ENCODE data around the gene GPAM. TPM values are rescaled to one million over a fixed set of nuclear protein-coding genes. Genes with fewer than 3 reads are reported as not detected.

GPAM gene
- total and polyA plus RNA-seq, 4 donors, result 35.5 to 214 (median 147) TPM

DNA sequence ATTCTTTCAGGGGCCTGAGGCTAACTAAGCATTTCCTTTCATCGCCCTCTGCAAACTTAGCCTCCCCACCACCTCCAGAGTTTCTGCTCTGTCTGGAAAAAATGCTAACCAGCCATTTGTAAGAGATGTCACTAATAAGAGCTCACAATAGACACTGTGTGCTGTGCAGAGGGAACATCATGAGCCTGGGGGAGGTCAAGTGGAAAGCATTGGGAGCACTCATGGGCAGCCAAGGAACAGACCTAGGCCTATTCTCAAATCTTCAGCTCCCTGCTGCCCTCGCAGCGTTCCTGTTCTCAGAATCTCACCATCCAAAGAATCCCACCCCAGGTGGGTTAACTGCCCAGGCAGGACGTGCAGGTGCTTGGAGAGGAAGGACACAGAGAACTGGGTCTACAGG is 27.1 kb upstream of the GPAM start:
- 88% methylated on average over 4 of the region's 4 CpGs for WGBS

DNA sequence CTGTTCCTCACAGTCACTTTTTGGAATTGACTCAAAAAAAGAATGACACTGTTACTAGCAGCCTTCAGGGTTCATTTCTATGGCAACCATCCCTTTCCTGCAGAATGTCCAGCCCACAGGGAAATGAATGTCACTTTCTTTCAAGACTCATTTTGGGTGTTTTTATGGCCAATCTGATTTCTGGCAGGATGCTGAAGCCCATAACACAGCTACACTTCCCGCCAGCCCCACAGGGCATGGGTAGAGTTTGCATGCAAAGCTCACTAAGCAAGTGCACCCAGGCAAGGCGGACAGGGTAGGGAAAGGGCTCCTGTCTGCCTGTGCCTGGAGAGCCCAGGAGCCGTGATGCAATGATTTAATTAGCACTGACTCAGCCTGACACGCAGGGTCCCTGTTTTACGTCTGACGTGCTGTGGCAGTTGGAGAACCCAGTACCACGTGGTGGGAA is 26.1 kb upstream of the GPAM start:
- TF ChIP-seq, protein P1, sequence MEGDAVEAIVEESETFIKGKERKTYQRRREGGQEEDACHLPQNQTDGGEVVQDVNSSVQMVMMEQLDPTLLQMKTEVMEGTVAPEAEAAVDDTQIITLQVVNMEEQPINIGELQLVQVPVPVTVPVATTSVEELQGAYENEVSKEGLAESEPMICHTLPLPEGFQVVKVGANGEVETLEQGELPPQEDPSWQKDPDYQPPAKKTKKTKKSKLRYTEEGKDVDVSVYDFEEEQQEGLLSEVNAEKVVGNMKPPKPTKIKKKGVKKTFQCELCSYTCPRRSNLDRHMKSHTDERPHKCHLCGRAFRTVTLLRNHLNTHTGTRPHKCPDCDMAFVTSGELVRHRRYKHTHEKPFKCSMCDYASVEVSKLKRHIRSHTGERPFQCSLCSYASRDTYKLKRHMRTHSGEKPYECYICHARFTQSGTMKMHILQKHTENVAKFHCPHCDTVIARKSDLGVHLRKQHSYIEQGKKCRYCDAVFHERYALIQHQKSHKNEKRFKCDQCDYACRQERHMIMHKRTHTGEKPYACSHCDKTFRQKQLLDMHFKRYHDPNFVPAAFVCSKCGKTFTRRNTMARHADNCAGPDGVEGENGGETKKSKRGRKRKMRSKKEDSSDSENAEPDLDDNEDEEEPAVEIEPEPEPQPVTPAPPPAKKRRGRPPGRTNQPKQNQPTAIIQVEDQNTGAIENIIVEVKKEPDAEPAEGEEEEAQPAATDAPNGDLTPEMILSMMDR (IDR thresholded peaks at IDR 0.05; ENCODE audit: low read depth, low read length, missing input control), result no peak
- no peak for TF ChIP-seq RAD21 (IDR thresholded peaks at IDR 0.05)
- no peak for TF ChIP-seq TAF1 (conservative IDR thresholded peaks at IDR 0.05)
- TF ChIP-seq SP1 (IDR thresholded peaks at IDR 0.05), result no peak
- Histone ChIP-seq H3K4me1 (ENCODE audit: control insufficient read depth in 4 of 4, insufficient read depth in 4 of 4, low read length in 3 of 4) (peaks cover 0 to 55% (median 32%) of the 10 kb centered on the region in 4 donors), H3K9ac (ENCODE audit: low read depth in 1 of 2, low read length in 2 of 2) (no peak overlapping the region), H3K36me3 (ENCODE audit: control insufficient read depth in 4 of 4, insufficient read depth in 3 of 4, low read depth in 1 of 4, low read length in 3 of 4) (peaks cover 0 to 11% (median 5%) of the 10 kb centered on the region in 4 donors), H3K27me3 (ENCODE audit: control insufficient read depth in 4 of 4, insufficient read depth in 4 of 4, low read length in 3 of 4) (no peaks in the 10 kb centered on the region), H3K27ac (ENCODE audit: low read depth in 1 of 2, low read length in 2 of 2) (peak overlapping the region in 1 of 2 donors; percentile 91), H3K9me3 (ENCODE audit: control insufficient read depth in 4 of 4, low read length in 3 of 4) (no peaks in the 10 kb centered on the region), H3K4me3 (ENCODE audit: low read depth in 1 of 3, low read length in 3 of 3) (no peak overlapping the region)
- WGBS, result 52% methylated on average over 7 of the region's 7 CpGs
- DNase-seq (ENCODE audit: low spot score), result no peak

More for the DNA sequence above, 27.1 kb upstream of the GPAM start:
- Histone ChIP-seq H3K36me3 (ENCODE audit: control insufficient read depth in 4 of 4, insufficient read depth in 3 of 4, low read depth in 1 of 4, low read length in 3 of 4) (peaks cover 0 to 11% (median 5%) of the 10 kb centered on the region in 4 donors), H3K9ac (ENCODE audit: low read depth in 1 of 2, low read length in 2 of 2) (no peak overlapping the region), H3K4me1 (ENCODE audit: control insufficient read depth in 4 of 4, insufficient read depth in 4 of 4, low read length in 3 of 4) (peaks cover 0 to 63% (median 38%) of the 10 kb centered on the region in 4 donors), H3K27me3 (ENCODE audit: control insufficient read depth in 4 of 4, insufficient read depth in 4 of 4, low read length in 3 of 4) (no peaks in the 10 kb centered on the region), H3K27ac (ENCODE audit: low read depth in 1 of 2, low read length in 2 of 2) (peak overlapping the region in 1 of 2 donors; percentile 91), H3K9me3 (ENCODE audit: control insufficient read depth in 4 of 4, low read length in 3 of 4) (no peaks in the 10 kb centered on the region), H3K4me3 (ENCODE audit: low read depth in 1 of 3, low read length in 3 of 3) (no peak overlapping the region)
- TF ChIP-seq RAD21 (IDR thresholded peaks at IDR 0.05), result peak in 1 of 2 donors; percentile 9
- TF ChIP-seq, protein P2, sequence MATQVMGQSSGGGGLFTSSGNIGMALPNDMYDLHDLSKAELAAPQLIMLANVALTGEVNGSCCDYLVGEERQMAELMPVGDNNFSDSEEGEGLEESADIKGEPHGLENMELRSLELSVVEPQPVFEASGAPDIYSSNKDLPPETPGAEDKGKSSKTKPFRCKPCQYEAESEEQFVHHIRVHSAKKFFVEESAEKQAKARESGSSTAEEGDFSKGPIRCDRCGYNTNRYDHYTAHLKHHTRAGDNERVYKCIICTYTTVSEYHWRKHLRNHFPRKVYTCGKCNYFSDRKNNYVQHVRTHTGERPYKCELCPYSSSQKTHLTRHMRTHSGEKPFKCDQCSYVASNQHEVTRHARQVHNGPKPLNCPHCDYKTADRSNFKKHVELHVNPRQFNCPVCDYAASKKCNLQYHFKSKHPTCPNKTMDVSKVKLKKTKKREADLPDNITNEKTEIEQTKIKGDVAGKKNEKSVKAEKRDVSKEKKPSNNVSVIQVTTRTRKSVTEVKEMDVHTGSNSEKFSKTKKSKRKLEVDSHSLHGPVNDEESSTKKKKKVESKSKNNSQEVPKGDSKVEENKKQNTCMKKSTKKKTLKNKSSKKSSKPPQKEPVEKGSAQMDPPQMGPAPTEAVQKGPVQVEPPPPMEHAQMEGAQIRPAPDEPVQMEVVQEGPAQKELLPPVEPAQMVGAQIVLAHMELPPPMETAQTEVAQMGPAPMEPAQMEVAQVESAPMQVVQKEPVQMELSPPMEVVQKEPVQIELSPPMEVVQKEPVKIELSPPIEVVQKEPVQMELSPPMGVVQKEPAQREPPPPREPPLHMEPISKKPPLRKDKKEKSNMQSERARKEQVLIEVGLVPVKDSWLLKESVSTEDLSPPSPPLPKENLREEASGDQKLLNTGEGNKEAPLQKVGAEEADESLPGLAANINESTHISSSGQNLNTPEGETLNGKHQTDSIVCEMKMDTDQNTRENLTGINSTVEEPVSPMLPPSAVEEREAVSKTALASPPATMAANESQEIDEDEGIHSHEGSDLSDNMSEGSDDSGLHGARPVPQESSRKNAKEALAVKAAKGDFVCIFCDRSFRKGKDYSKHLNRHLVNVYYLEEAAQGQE (IDR thresholded peaks at IDR 0.05), result no peak
- no peak for DNase-seq (ENCODE audit: low spot score)

DNA sequence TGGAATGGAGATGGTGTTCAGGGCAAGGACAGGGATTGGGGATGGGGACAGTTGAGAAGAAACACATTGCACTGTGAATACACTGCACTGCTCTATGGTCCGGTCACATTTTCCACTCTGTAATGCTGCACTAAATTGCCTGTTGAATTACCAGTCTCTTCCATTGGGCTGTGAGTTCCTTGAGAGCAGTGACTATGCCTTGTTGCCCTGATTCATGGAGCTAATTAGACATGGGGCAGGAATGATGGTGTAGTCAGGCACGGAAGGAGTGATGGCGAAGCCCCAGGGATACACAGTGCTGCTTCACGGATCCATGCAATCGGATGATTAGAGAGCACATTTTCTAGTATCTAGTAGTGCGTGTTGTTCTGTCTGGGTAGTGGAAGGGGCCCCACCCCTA is 25.4 kb upstream of the GPAM start:
- Histone ChIP-seq H3K9ac (ENCODE audit: low read depth in 1 of 2, low read length in 2 of 2) (no peak overlapping the region), H3K9me3 (ENCODE audit: control insufficient read depth in 4 of 4, low read length in 3 of 4) (no peaks in the 10 kb centered on the region)
- no peak for TF ChIP-seq YY1 (IDR thresholded peaks at IDR 0.05)
- TF ChIP-seq, protein P3, sequence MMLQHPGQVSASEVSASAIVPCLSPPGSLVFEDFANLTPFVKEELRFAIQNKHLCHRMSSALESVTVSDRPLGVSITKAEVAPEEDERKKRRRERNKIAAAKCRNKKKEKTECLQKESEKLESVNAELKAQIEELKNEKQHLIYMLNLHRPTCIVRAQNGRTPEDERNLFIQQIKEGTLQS (IDR thresholded peaks at IDR 0.05), result peak; percentile 49
- no peak for TF ChIP-seq HNF4G (IDR thresholded peaks at IDR 0.05)
- peak; percentile 72 for TF ChIP-seq JUND (IDR thresholded peaks at IDR 0.05)

More for the DNA sequence above, 25.4 kb upstream of the GPAM start:
- Histone ChIP-seq H3K36me3 (ENCODE audit: control insufficient read depth in 4 of 4, insufficient read depth in 3 of 4, low read depth in 1 of 4, low read length in 3 of 4) (peaks cover 0 to 11% (median 5%) of the 10 kb centered on the region in 4 donors), H3K4me1 (ENCODE audit: control insufficient read depth in 4 of 4, insufficient read depth in 4 of 4, low read length in 3 of 4) (peaks cover 0 to 54% (median 30%) of the 10 kb centered on the region in 4 donors), H3K27ac (ENCODE audit: low read depth in 1 of 2, low read length in 2 of 2) (peak overlapping the region in 1 of 2 donors; percentile 91), H3K27me3 (ENCODE audit: control insufficient read depth in 4 of 4, insufficient read depth in 4 of 4, low read length in 3 of 4) (no peaks in the 10 kb centered on the region), H3K4me3 (ENCODE audit: low read depth in 1 of 3, low read length in 3 of 3) (no peak overlapping the region)
- DNase-seq (ENCODE audit: low spot score), result no peak
- WGBS, result 69% methylated on average over 6 of the region's 6 CpGs

All from liver (tissue), 9 donors.